GM21390 (cell line): Measurements from ENCODE around the gene CFAP43.
"Not testable (repeated sequence)": the region's sequence is repeated elsewhere in the genome, so short reads cannot be mapped to it uniquely, and the experiment has no call there.

Experiments
- ATAC-seq: cut with Tn5 transposase; IDR thresholded peaks from one replicate; pipeline ENCODE4 v1.9.1; 2021; ENCODE audit not compliant: unreplicated experiment

Gene CFAP43

GRCh38 chr10:104258209-104258608, 26.0 kb upstream of the CFAP43 start:
- ATAC-seq, result no peak

GRCh38 chr10:104257235-104257634, 25.1 kb upstream of the CFAP43 start:
- no peak for ATAC-seq

- ATAC-seq, result no peak
These were observed 24.3 kb upstream of the CFAP43 start for GRCh38 chr10:104256335-104256961.

- peak; percentile 39 for ATAC-seq
These were observed 23.3 kb upstream of the CFAP43 start for GRCh38 chr10:104255311-104255981.

GRCh38 chr10:104254493-104255310, 22.5 kb upstream of the CFAP43 start, which contains the start of gene GSTO1:
Gene GSTO1, plus strand, starts transcription at chr10:104254892. Its CDS starts 37 bp downstream, at chr10:104254929.
- ATAC-seq, result peak; percentile 85

- ATAC-seq, result no peak
These were observed 21.6 kb upstream of the CFAP43 start for GRCh38 chr10:104253606-104254410.

- no peak for ATAC-seq
These were observed 20.9 kb upstream of the CFAP43 start for GRCh38 chr10:104253106-104253505.

GRCh38 chr10:104252368-104252767, 20.2 kb upstream of the CFAP43 start:
- no peak for ATAC-seq

- ATAC-seq, result no peak
These were observed 19.3 kb upstream of the CFAP43 start for GRCh38 chr10:104251443-104251842.

- no peak for ATAC-seq
These were observed 18.2 kb upstream of the CFAP43 start for GRCh38 chr10:104250371-104250770.

GRCh38 chr10:104248931-104249330, 16.8 kb upstream of the CFAP43 start:
- not testable (repeated sequence) for ATAC-seq

GRCh38 chr10:104247513-104248146, 15.5 kb upstream of the CFAP43 start:
- ATAC-seq, result no peak

GRCh38 chr10:104246976-104247375, 14.8 kb upstream of the CFAP43 start:
- no peak for ATAC-seq

- no peak for ATAC-seq
These were observed 13.0 kb upstream of the CFAP43 start for GRCh38 chr10:104245066-104245632.

- ATAC-seq, result no peak
These were observed 11.3 kb upstream of the CFAP43 start for GRCh38 chr10:104243512-104243911.

GRCh38 chr10:104243009-104243408, 10.8 kb upstream of the CFAP43 start:
- ATAC-seq, result not testable (repeated sequence)

GRCh38 chr10:104242545-104242944, 10.4 kb upstream of the CFAP43 start:
- ATAC-seq, result no peak

GRCh38 chr10:104240078-104240477, 7.9 kb upstream of the CFAP43 start:
- no peak for ATAC-seq

- no peak for ATAC-seq
These were observed 3.6 kb upstream of the CFAP43 start for GRCh38 chr10:104235801-104236200.

- ATAC-seq, result no peak
These were observed 2.8 kb upstream of the CFAP43 start for GRCh38 chr10:104234934-104235333.
